HG03354 (cell line): ENCODE results near the gene FUT8.
"Not testable (repeated sequence)": the region's sequence is repeated elsewhere in the genome, so short reads cannot be mapped to it uniquely, and the experiment has no call there.

Source experiments
- ATAC-seq: cut with Tn5 transposase; IDR thresholded peaks from one replicate; pipeline ENCODE4 v1.9.1; 2021; ENCODE audit warnings: mild to moderate bottlenecking; ENCODE audit not compliant: unreplicated experiment, poor library complexity, severe bottlenecking

FUT8 gene

GRCh38 chr14:65440230-65440629 lies 27.7 kb downstream of the FUT8 start:
- no peak for ATAC-seq

DNA sequence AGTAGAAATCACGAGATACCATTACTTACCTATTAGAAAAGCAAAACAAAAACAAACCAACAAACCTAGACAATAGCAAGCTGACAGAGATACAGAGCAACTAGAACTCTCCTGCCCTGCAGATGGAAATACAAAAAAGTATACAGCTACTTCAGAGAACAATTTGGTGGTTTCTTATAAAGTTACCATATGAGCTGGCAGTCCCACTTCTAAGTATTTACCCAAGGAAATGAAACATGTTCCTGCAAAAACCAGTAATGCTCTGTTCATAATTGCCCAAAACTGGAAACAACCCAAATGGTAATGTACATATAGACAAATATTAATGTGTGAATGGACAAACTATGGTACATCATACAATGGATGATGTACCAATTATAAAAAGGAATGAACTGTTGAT lies 31.7 kb downstream of the FUT8 start:
- no peak for ATAC-seq

- no peak for ATAC-seq
Observed at GRCh38 chr14:65446159-65446558, 33.6 kb downstream of the FUT8 start.

DNA sequence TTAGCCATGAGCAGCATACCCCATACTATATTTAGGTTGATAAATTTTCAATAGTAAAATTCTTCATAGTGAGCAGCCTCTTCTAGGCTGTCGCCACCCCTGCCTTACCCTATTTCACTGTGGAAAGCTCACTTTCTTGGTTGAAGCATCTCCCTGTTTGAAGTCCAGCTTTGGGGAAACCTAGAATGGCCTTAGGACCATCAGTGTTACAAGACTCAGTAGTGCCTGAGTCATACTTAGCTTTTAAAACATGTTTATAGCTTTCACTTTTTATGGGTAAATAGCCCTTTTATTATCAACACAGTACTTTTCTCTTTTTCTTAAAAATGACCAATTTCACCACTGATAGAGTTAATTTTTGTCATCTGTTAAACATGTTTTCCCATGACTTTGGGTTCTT lies 37.1 kb downstream of the FUT8 start:
- no peak for ATAC-seq

- ATAC-seq: no peak
Observed at GRCh38 chr14:65453807-65454480, 41.4 kb downstream of the FUT8 start.

DNA sequence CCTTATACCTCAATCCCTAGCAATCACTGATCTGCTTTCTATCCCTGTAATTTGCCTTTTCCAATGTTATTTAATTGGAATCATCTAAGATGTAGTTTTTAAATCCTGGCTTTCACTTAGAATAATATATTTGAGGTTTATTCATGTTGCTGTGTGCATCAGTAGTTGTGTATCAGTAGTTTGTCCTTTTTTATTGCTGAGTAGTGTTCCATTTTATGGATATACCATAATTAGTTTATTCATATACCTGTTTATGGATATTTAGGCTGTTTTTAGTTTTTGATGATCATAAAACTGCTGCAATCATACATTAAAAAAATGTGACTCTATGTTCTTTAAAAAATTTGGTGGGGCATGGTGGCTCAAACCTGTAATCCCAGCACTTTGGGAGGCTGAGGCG lies 43.7 kb downstream of the FUT8 start:
- ATAC-seq: no peak

DNA sequence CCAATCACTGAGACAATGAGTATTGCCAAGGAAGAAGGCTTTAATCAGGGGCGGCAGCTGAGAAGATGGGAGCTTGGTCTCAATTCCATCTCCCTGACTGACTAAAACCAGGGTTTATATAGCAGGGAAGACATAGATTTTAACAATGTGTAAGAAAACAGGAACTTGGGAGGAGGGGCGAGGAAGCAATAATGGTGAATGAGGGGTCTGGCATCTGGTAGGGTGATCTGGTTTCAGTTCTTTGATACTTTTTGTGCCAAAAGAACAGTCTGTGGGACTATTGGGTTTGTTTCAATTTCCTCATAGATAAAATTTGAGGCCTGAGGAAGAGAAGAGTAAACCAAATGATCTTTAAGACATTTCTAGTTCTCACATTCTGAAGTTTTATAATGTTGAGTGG lies 49.2 kb downstream of the FUT8 start:
- ATAC-seq: peak; percentile 48

DNA sequence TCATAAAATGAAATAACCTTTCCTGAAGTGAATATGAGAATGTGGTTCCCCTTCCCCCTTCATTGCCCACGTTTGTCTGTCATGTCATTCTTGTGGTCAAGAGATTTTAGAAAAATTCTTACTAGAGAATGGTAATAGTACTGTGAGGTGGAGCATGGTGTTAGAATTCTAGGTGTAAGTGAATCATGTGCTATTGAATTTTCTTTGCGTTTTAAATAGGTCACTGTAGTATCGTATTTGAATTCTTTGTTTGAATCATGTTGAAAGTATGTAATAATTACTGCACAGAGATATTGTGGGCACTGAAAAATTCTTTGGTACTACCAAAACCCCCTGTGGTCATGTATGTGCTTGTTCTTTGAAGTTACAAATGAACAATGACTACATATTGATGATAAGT lies 49.9 kb downstream of the FUT8 start:
- ATAC-seq: peak; percentile 66

DNA sequence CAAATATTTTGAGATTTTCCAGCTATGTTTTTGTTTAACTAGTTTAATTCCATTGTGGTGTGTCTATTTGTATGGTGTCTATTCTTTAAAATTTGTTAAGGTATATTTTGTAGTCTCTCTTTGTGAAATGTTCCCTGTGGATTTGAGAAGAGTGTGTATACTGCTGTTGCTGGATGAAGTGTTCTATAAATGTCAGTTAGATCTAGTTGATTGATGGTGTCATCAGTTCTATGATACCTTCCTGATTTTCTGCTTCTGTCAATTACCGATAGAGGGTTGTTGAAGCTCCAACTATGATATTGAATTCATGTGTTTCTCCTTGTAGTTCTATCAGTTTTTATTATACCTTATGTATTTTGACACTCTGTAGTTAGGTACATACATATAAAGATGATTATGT lies 53.1 kb downstream of the FUT8 start:
- no peak for ATAC-seq

- ATAC-seq: not testable (repeated sequence)
Observed at GRCh38 chr14:65467926-65468325, 55.4 kb downstream of the FUT8 start.

DNA sequence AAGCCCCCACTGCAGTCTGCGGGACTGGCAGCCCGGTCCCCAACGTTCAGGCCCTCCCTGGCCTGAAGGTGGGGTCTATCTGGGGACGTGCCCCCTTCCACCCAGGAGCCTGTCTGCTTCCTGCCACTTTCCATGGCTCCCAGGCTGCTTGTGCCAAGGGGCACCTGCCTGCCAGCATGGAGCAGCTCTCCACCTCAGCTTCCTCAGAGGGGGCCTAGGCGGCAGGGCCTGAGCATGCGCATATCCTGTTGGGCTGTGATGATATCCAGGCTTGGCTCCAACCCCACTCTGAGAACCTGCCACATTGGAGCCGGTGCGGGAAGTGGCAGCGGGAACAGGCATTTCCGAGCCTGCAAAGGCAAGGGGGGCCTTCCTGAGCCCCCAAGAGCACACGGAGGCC lies 57.4 kb downstream of the FUT8 start:
- no peak for ATAC-seq

GRCh38 chr14:65470404-65470880 lies 57.9 kb downstream of the FUT8 start:
- ATAC-seq: peak; percentile 32

- ATAC-seq: peak; percentile 73
Observed at GRCh38 chr14:65471038-65471878, 58.7 kb downstream of the FUT8 start.

GRCh38 chr14:65472189-65472588 lies 59.7 kb downstream of the FUT8 start:
- no peak for ATAC-seq

- peak; percentile 82 for ATAC-seq
Observed at GRCh38 chr14:65476273-65476941, 63.9 kb downstream of the FUT8 start.

DNA sequence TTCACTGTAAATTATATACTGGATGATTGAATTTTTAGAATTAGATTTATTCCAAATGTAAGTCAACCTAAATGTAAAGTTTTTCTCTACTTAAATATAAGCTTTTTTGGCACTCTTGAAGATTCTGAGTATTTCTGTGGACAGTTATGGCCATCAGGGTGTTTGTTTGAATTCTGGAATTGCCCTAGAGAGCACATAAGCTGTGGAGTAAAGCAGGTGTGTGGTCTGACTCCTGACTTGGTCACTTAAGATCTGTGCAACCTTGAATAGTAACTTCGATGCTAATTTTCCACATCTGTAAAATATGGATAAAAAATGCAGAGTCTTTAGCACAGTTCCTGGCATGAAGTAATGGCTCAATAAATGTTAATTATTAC lies 64.4 kb downstream of the FUT8 start:
- ATAC-seq: no peak

- no peak for ATAC-seq
Observed at GRCh38 chr14:65478017-65478416, 65.5 kb downstream of the FUT8 start.

DNA sequence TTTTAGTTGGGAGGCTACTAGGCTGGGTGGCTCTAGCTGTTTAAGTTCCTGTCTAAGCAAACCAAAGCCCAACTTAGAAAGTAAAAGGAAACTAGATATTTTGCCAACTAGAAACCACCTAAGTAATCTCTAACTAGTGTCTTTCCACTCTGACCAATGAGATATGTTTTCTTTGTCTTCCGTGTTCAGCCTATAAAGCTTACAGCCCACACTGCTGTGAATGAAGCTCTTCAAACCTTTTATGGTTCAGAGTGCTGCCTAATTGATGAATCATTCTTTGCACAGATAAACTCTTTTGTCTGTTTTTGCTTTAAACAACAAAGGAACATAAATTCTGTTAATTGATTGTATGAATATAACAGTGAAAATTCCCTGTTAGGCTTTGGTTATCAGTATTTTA lies 66.1 kb downstream of the FUT8 start:
- peak; percentile 55 for ATAC-seq

GRCh38 chr14:65479386-65479785 lies 66.9 kb downstream of the FUT8 start:
- ATAC-seq: no peak

GRCh38 chr14:65482757-65483438 lies 70.4 kb downstream of the FUT8 start:
- ATAC-seq: no peak
